GM23338 (cell line): ENCODE results near the gene STK24. TPM values are rescaled to one million over a fixed set of nuclear protein-coding genes. Genes with fewer than 3 reads are reported as not detected.

ENCODE experiments used
- ATAC-seq: fragments of 200-7000 bp; cut with Tn5 transposase; 3 replicates; pipeline ENCODE4 v1.9.1; 2020
- DNase-seq: peaks from one replicate; pipeline ENCODE4 v3.0.0-alpha.2; 2015; ENCODE audit warnings: low spot score
- H2AFZ ChIP-seq: fragments of 200-600 bp; sonication (generic); 2 replicates; pipeline ENCODE4 v1.8.0; 2016; ENCODE audit warnings: antibody characterized with exemption, mild to moderate bottlenecking, moderate library complexity
- H3F3A ChIP-seq: fragments of 200-600 bp; sonication (generic); replicated peaks from 2 replicates; pipeline ENCODE4 v1.8.0; 2017; ENCODE audit warnings: antibody characterized with exemption, mixed run types, low read depth
- H3K27ac ChIP-seq: fragments of 200-600 bp; sonication (generic); 2 replicates; pipeline ENCODE4 v1.6.1; 2016; ENCODE audit warnings: low read depth
- H3K27me3 ChIP-seq: fragments of 200-600 bp; sonication (generic); 2 replicates; pipeline ENCODE4 v1.8.0; 2016; ENCODE audit warnings: mild to moderate bottlenecking, mixed run types, moderate library complexity; ENCODE audit not compliant: insufficient read depth
- H3K36me3 ChIP-seq: fragments of 200-600 bp; sonication (generic); 2 replicates; pipeline ENCODE4 v1.8.0; 2016; ENCODE audit warnings: mild to moderate bottlenecking; ENCODE audit not compliant: insufficient read depth
- H3K4me1 ChIP-seq: fragments of 200-600 bp; sonication (generic); 2 replicates; pipeline ENCODE4 v1.8.0; 2016; ENCODE audit warnings: mild to moderate bottlenecking, moderate library complexity; ENCODE audit not compliant: insufficient read depth
- H3K4me2 ChIP-seq: fragments of 200-600 bp; sonication (generic); 2 replicates; pipeline ENCODE4 v1.7.1; 2017; ENCODE audit warnings: mixed run types
- H3K4me3 ChIP-seq: fragments of 200-600 bp; sonication (generic); 2 replicates; pipeline ENCODE4 v1.6.1; 2016; ENCODE audit warnings: mixed run types
- H3K79me2 ChIP-seq: fragments of 200-600 bp; sonication (generic); replicated peaks from 2 replicates; pipeline ENCODE4 v1.8.0; 2017; ENCODE audit warnings: mild to moderate bottlenecking; ENCODE audit not compliant: insufficient read depth
- H3K9me2 ChIP-seq: fragments of 200-600 bp; sonication (generic); 2 replicates; pipeline ENCODE4 v1.8.0; 2017; ENCODE audit not compliant: insufficient read depth
- H4K20me1 ChIP-seq: fragments of 200-600 bp; sonication (generic); replicated peaks from 2 replicates; pipeline ENCODE4 v1.8.0; 2017; ENCODE audit warnings: mild to moderate bottlenecking; ENCODE audit not compliant: insufficient read depth
- H3K27ac Mint-ChIP-seq: 2 replicates; pipeline ENCODE4 v1.8.0; 2020; ENCODE audit warnings: inconsistent platforms, mild to moderate bottlenecking, moderate library complexity, mixed read lengths
- H3K27me3 Mint-ChIP-seq: 3 replicates; pipeline ENCODE4 v1.8.0; 2022; ENCODE audit warnings: low read depth, mild to moderate bottlenecking, moderate library complexity, mixed read lengths, inconsistent platforms; ENCODE audit not compliant: insufficient read depth, poor library complexity
- H3K36me3 Mint-ChIP-seq: 3 replicates; pipeline ENCODE4 v1.8.0; 2021; ENCODE audit warnings: low read depth, mild to moderate bottlenecking, inconsistent platforms, moderate library complexity, mixed read lengths
- H3K4me1 Mint-ChIP-seq: 3 replicates; pipeline ENCODE4 v1.8.0; 2020; ENCODE audit warnings: mild to moderate bottlenecking, inconsistent platforms, mixed read lengths
- H3K4me3 Mint-ChIP-seq: 3 replicates; pipeline ENCODE4 v1.8.0; 2021; ENCODE audit warnings: moderate library complexity, mild to moderate bottlenecking, inconsistent platforms, mixed read lengths
- H3K9me3 Mint-ChIP-seq: 3 replicates; pipeline ENCODE4 v1.8.0; 2020; ENCODE audit warnings: moderate library complexity, mild to moderate bottlenecking, inconsistent platforms, mixed read lengths
- CREB1 ChIP-seq: fragments of 250-450 bp; sonication (Bioruptor Pico); IDR thresholded peaks from 2 replicates; pipeline ENCODE4 v1.5.0; 2020; ENCODE audit warnings: low read depth, mild to moderate bottlenecking, moderate library complexity
- CTCF ChIP-seq, 2 experiments: fragments of 200-600 bp in 1 of 2; sonication (generic) in 1 of 2; conservative IDR thresholded peaks; 2 replicates each; pipeline versions ENCODE4 v1.5.1 to v1.6.1; 2016 to 2017; ENCODE audit warnings: antibody characterized with exemption in 2 of 2, low read depth in 2 of 2, mild to moderate bottlenecking in 2 of 2, moderate library complexity in 1 of 2
- ETS1 ChIP-seq: IDR thresholded peaks from 2 replicates; pipeline ENCODE4 v1.6.1; 2016; ENCODE audit warnings: antibody characterized with exemption
- EZH2 ChIP-seq: fragments of 200-600 bp; sonication (generic); IDR thresholded peaks from one replicate; pipeline ENCODE4 v1.8.0; 2017; ENCODE audit warnings: antibody characterized with exemption, mild to moderate bottlenecking, low read depth; ENCODE audit not compliant: unreplicated experiment
- EZH2phosphoT487 ChIP-seq: fragments of 200-600 bp; sonication (generic); IDR thresholded peaks from one replicate; pipeline ENCODE4 v1.8.1; 2018; ENCODE audit warnings: antibody characterized with exemption; ENCODE audit not compliant: unreplicated experiment
- JUNB ChIP-seq: IDR thresholded peaks from one replicate; pipeline ENCODE4 v1.6.1; 2016; ENCODE audit warnings: antibody characterized with exemption; ENCODE audit not compliant: unreplicated experiment
- NANOG ChIP-seq: IDR thresholded peaks from 2 replicates; pipeline ENCODE4 v1.6.1; 2016; ENCODE audit warnings: antibody characterized with exemption, borderline replicate concordance
- POLR2AphosphoS5 ChIP-seq: IDR thresholded peaks from 2 replicates; pipeline ENCODE4 v1.6.1; 2016; ENCODE audit warnings: antibody characterized with exemption, low read depth
- STAT1 ChIP-seq: IDR thresholded peaks from one replicate; pipeline ENCODE4 v1.6.1; 2016; ENCODE audit warnings: antibody characterized with exemption; ENCODE audit not compliant: unreplicated experiment
- ZNF114 ChIP-seq: fragments of 250-450 bp; sonication (Bioruptor Pico); IDR thresholded peaks from 2 replicates; pipeline ENCODE4 v1.5.0; 2020; ENCODE audit warnings: mild to moderate bottlenecking, moderate library complexity
- ZNF331 ChIP-seq: fragments of 250-450 bp; sonication (Bioruptor Pico); IDR thresholded peaks from 2 replicates; pipeline ENCODE4 v1.5.0; 2020; ENCODE audit warnings: low read depth, mild to moderate bottlenecking, moderate library complexity
- polyA plus RNA-seq: library from polyadenylated mRNA; unstranded; fragments of >200 nt; fragmentation: Nextera tagmentation; extraction: Ambion mirVana; gene quantifications from 2 replicates; pipeline ENCODE4 v1.2.1, GENCODE V29; 2016
- total RNA-seq: library from RNA; depleted of rRNA; stranded (reverse); fragments of >200 nt; shearing (Covaris generic); gene quantifications from 2 replicates; pipeline ENCODE4 v1.2.3, GENCODE V29; 2014
- TF ChIP-seq, protein P1 (sequence below): fragments of 250-450 bp; sonication (Bioruptor Pico); IDR thresholded peaks from 2 replicates; pipeline ENCODE4 v1.5.0; 2020; ENCODE audit warnings: mild to moderate bottlenecking, moderate library complexity
- TF ChIP-seq, protein P2 (sequence below): IDR thresholded peaks from one replicate; pipeline ENCODE4 v1.6.1; 2018; ENCODE audit warnings: antibody characterized with exemption; ENCODE audit not compliant: unreplicated experiment

STK24 gene
- total and polyA plus RNA-seq, 2 experiments from 2014 or later, result 56.5 to 144 TPM

DNA sequence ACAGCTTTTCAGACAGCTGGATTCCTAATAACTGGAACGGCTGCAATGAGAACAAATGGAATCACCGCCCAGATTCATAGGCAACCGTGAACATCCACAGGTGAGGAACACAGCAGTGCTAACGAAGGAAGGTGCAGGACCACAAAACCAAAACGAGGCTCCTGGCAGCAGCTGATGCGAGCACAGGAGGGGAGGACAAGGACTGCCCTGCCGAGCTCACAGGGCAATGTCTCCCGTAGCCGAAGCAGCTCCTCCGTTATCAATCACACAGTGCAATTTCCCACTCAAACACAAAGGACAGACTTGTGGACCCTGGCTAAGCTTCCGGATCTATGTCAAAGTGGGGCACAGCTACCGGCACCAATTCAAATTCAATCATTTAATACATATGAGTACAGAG is 70.6 kb downstream of the STK24 start:
- no peaks in the 10 kb centered on the region for H3K9me3 Mint-ChIP-seq
- H3K4me1 ChIP-seq, result peaks cover 46% of the 10 kb centered on the region
- peak overlapping the region; percentile 92; the same call in 1 of the 2 replicates for H3K27ac ChIP-seq
- ATAC-seq, result peak; percentile 21
- peaks cover 72% of the 10 kb centered on the region for H3K4me1 Mint-ChIP-seq
- H3K36me3 ChIP-seq, result no peaks in the 10 kb centered on the region; the same call in 1 of the 2 replicates
- H3K4me2 ChIP-seq, result no peak overlapping the region
- H2AFZ ChIP-seq, result no peak overlapping the region
- no peak overlapping the region for H3K4me3 Mint-ChIP-seq
- H3K36me3 Mint-ChIP-seq, result peaks cover 10% of the 10 kb centered on the region
- H3K79me2 ChIP-seq, result peaks cover 100% of the 10 kb centered on the region
- peaks cover 55% of the 10 kb centered on the region for H4K20me1 ChIP-seq
- H3K27me3 Mint-ChIP-seq, result no peaks in the 10 kb centered on the region
- peak overlapping the region; percentile 80; the same call in 1 of the 2 replicates for H3K27ac Mint-ChIP-seq
- TF ChIP-seq ETS1, result no peak
- TF ChIP-seq POLR2AphosphoS5, result no peak
- no peak for TF ChIP-seq STAT1
- no peak for TF ChIP-seq ZNF114 (CRISPR knock-in tag)
- TF ChIP-seq CREB1 (CRISPR knock-in tag), result no peak
- TF ChIP-seq, protein P1, sequence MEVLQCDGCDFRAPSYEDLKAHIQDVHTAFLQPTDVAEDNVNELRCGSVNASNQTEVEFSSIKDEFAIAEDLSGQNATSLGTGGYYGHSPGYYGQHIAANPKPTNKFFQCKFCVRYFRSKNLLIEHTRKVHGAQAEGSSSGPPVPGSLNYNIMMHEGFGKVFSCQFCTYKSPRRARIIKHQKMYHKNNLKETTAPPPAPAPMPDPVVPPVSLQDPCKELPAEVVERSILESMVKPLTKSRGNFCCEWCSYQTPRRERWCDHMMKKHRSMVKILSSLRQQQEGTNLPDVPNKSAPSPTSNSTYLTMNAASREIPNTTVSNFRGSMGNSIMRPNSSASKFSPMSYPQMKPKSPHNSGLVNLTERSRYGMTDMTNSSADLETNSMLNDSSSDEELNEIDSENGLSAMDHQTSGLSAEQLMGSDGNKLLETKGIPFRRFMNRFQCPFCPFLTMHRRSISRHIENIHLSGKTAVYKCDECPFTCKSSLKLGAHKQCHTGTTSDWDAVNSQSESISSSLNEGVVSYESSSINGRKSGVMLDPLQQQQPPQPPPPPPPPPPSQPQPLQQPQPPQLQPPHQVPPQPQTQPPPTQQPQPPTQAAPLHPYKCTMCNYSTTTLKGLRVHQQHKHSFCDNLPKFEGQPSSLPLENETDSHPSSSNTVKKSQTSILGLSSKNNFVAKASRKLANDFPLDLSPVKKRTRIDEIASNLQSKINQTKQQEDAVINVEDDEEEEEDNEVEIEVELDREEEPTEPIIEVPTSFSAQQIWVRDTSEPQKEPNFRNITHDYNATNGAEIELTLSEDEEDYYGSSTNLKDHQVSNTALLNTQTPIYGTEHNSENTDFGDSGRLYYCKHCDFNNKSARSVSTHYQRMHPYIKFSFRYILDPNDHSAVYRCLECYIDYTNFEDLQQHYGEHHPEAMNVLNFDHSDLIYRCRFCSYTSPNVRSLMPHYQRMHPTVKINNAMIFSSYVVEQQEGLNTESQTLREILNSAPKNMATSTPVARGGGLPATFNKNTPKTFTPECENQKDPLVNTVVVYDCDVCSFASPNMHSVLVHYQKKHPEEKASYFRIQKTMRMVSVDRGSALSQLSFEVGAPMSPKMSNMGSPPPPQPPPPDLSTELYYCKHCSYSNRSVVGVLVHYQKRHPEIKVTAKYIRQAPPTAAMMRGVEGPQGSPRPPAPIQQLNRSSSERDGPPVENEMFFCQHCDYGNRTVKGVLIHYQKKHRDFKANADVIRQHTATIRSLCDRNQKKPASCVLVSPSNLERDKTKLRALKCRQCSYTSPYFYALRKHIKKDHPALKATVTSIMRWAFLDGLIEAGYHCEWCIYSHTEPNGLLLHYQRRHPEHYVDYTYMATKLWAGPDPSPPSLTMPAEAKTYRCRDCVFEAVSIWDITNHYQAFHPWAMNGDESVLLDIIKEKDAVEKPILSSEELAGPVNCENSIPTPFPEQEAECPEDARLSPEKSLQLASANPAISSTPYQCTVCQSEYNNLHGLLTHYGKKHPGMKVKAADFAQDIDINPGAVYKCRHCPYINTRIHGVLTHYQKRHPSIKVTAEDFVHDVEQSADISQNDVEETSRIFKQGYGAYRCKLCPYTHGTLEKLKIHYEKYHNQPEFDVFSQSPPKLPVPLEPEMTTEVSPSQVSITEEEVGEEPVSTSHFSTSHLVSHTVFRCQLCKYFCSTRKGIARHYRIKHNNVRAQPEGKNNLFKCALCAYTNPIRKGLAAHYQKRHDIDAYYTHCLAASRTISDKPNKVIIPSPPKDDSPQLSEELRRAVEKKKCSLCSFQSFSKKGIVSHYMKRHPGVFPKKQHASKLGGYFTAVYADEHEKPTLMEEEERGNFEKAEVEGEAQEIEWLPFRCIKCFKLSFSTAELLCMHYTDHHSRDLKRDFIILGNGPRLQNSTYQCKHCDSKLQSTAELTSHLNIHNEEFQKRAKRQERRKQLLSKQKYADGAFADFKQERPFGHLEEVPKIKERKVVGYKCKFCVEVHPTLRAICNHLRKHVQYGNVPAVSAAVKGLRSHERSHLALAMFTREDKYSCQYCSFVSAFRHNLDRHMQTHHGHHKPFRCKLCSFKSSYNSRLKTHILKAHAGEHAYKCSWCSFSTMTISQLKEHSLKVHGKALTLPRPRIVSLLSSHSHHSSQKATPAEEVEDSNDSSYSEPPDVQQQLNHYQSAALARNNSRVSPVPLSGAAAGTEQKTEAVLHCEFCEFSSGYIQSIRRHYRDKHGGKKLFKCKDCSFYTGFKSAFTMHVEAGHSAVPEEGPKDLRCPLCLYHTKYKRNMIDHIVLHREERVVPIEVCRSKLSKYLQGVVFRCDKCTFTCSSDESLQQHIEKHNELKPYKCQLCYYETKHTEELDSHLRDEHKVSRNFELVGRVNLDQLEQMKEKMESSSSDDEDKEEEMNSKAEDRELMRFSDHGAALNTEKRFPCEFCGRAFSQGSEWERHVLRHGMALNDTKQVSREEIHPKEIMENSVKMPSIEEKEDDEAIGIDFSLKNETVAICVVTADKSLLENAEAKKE (CRISPR knock-in tag), result no peak
- no peak for TF ChIP-seq CTCF (conservative IDR thresholded peaks at IDR 0.05; ENCODE audit: low read depth in 2 of 2)
- TF ChIP-seq EZH2, result no peak
- TF ChIP-seq, protein P2, sequence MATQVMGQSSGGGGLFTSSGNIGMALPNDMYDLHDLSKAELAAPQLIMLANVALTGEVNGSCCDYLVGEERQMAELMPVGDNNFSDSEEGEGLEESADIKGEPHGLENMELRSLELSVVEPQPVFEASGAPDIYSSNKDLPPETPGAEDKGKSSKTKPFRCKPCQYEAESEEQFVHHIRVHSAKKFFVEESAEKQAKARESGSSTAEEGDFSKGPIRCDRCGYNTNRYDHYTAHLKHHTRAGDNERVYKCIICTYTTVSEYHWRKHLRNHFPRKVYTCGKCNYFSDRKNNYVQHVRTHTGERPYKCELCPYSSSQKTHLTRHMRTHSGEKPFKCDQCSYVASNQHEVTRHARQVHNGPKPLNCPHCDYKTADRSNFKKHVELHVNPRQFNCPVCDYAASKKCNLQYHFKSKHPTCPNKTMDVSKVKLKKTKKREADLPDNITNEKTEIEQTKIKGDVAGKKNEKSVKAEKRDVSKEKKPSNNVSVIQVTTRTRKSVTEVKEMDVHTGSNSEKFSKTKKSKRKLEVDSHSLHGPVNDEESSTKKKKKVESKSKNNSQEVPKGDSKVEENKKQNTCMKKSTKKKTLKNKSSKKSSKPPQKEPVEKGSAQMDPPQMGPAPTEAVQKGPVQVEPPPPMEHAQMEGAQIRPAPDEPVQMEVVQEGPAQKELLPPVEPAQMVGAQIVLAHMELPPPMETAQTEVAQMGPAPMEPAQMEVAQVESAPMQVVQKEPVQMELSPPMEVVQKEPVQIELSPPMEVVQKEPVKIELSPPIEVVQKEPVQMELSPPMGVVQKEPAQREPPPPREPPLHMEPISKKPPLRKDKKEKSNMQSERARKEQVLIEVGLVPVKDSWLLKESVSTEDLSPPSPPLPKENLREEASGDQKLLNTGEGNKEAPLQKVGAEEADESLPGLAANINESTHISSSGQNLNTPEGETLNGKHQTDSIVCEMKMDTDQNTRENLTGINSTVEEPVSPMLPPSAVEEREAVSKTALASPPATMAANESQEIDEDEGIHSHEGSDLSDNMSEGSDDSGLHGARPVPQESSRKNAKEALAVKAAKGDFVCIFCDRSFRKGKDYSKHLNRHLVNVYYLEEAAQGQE, result no peak
- no peak for TF ChIP-seq NANOG
- no peak for TF ChIP-seq EZH2phosphoT487
- TF ChIP-seq JUNB, result no peak
- no peak for TF ChIP-seq ZNF331
- no peaks in the 10 kb centered on the region for H3K27me3 ChIP-seq
- H3K9me2 ChIP-seq, result no peaks in the 10 kb centered on the region
- H3K4me3 ChIP-seq, result no peak overlapping the region
- no peak for DNase-seq
- H3F3A ChIP-seq, result no peaks in the 10 kb centered on the region
